GM12878 (cell line): ENCODE measurements around the gene KRT71. TPM values are rescaled to one million over a fixed set of nuclear protein-coding genes. Genes with fewer than 3 reads are reported as not detected.

Source experiments
- ATAC-seq: fragments of 200-7000 bp; cut with Tn5 transposase; 3 replicates; pipeline ENCODE4 v1.9.1; 2020; ENCODE audit warnings: mild to moderate bottlenecking, moderate library complexity
- BruUV-seq: library from RNA; stranded (reverse); fragments of 400-500 nt; replicated peaks from 2 replicates; lab custom pipeline; 2021; lab: Mats Ljungman, UMichigan
- CTCF ChIA-PET: fragments of 300-600 bp; sonication (Branson Sonifier 250); formaldehyde crosslinking; extraction: SDS; loops from one replicate; lab custom pipeline; 2021; ENCODE audit warnings: inconsistent platforms; lab: Yijun Ruan, JAX
- POLR2A ChIA-PET: fragments of 350-600 bp; formaldehyde crosslinking; extraction: SDS; loops from one replicate; lab custom pipeline; 2021; ENCODE audit warnings: inconsistent platforms; lab: Charles Lee
- RAD21 ChIA-PET: fragments of 300-600 bp; sonication (Branson Sonifier 250); formaldehyde crosslinking; loops from one replicate; lab custom pipeline; 2023; ENCODE audit warnings: antibody characterized with exemption; ENCODE audit not compliant: unreplicated experiment; lab: Charles Lee
- SMC1A ChIA-PET: fragments of 300-600 bp; sonication (Branson Sonifier 250); formaldehyde crosslinking; loops from one replicate; lab custom pipeline; 2023; ENCODE audit not compliant: unreplicated experiment, uncharacterized antibody; lab: Charles Lee
- DNase-seq: peaks from one replicate; pipeline ENCODE4 v3.0.0-alpha.2; 2011; ENCODE audit warnings: low read depth, low spot score
- FAIRE-seq: peaks from 3 replicates; lab custom pipeline; 2011; peaks lifted over from hg19 to GRCh38; lab: Jason Lieb, UNC
- H2AFZ ChIP-seq: 2 replicates; pipeline ENCODE4 v1.6.0; 2011; ENCODE audit warnings: low read depth, low read length, control low read depth; ENCODE audit not compliant: control insufficient read depth
- H3K27ac ChIP-seq: 2 replicates; pipeline ENCODE4 v1.5.1; 2011; ENCODE audit warnings: control low read depth; ENCODE audit not compliant: control insufficient read depth, insufficient read depth
- H3K27me3 ChIP-seq, 2 experiments: replicated peaks in 1 of 2; 2 replicates each; pipeline versions ENCODE4 v1.6.0 to v1.6.1; 2011; ENCODE audit warnings: low read length in 1 of 2; ENCODE audit not compliant: control insufficient read depth in 2 of 2, insufficient read depth in 2 of 2
- H3K36me3 ChIP-seq, 2 experiments: 2 replicates each; pipeline ENCODE4 v1.5.1; 2011; ENCODE audit warnings: low read length in 1 of 2; ENCODE audit not compliant: control insufficient read depth in 2 of 2, insufficient read depth in 2 of 2
- H3K4me1 ChIP-seq: 2 replicates; pipeline ENCODE4 v1.6.1; 2011; ENCODE audit warnings: mild to moderate bottlenecking, low read length, moderate library complexity, mixed read lengths; ENCODE audit not compliant: control insufficient read depth, insufficient read depth
- H3K4me2 ChIP-seq: 2 replicates; pipeline ENCODE4 v1.6.0; 2011; ENCODE audit warnings: control low read depth; ENCODE audit not compliant: control insufficient read depth, insufficient read depth
- H3K4me3 ChIP-seq: fragments of 200-600 bp; sonication (generic); 2 replicates; pipeline ENCODE4 v1.5.1; 2016
- H3K79me2 ChIP-seq: 2 replicates; pipeline ENCODE4 v1.6.0; 2011; ENCODE audit warnings: low read length; ENCODE audit not compliant: control insufficient read depth, insufficient read depth
- H3K9ac ChIP-seq: 2 replicates; pipeline ENCODE4 v1.8.0; 2011; ENCODE audit warnings: low read length, control low read depth, mixed read lengths; ENCODE audit not compliant: control insufficient read depth, insufficient read depth
- H3K9me3 ChIP-seq: replicated peaks from 3 replicates; pipeline ENCODE4 v1.5.1; 2011; ENCODE audit warnings: mild to moderate bottlenecking, low read length; ENCODE audit not compliant: control insufficient read depth, insufficient read depth
- H4K20me1 ChIP-seq: 2 replicates; pipeline ENCODE4 v1.6.0; 2011; ENCODE audit not compliant: control insufficient read depth, insufficient read depth
- MXI1 ChIP-seq: fragments of 150-350 bp; IDR thresholded peaks from 2 replicates; pipeline ENCODE4 v1.6.1; 2011; ENCODE audit warnings: low read depth, mild to moderate bottlenecking, inconsistent platforms, low read length, improper control_type of control experiment
- NR2C1 ChIP-seq: fragments of 450-650 bp; IDR thresholded peaks from 2 replicates; pipeline ENCODE4 v1.6.1; 2017; ENCODE audit warnings: antibody characterized with exemption, mild to moderate bottlenecking, moderate library complexity
- RFX5 ChIP-seq: IDR thresholded peaks from 2 replicates; pipeline ENCODE4 v1.6.1; 2011; ENCODE audit warnings: low read depth, low read length, improper control_type of control experiment
- SPI1 ChIP-seq: IDR thresholded peaks from 2 replicates; pipeline ENCODE4 v1.6.1; 2011; ENCODE audit warnings: low read depth, mild to moderate bottlenecking, low read length, moderate library complexity, borderline replicate concordance; ENCODE audit not compliant: insufficient read depth
- TAF1 ChIP-seq: IDR thresholded peaks from 2 replicates; pipeline ENCODE4 v1.6.1; 2011; ENCODE audit warnings: mild to moderate bottlenecking, low read depth, low read length, borderline replicate concordance
- WGBS: methylation state at CpG from one replicate; pipeline ENCODE4 v1.1.6; 2016; ENCODE audit warnings: low lambda C conversion rate; ENCODE audit not compliant: insufficient replicate concordance, insufficient coverage; ENCODE audit errors: missing lambda C conversion rate; 5-methylcytosine and 5-hydroxymethylcytosine counted together
- in situ Hi-C: fragments of 300-500 bp; cut with MboI; formaldehyde crosslinking; loops from 9 replicates; pipeline ENCODE4 v1.14.3; 2018; ENCODE audit warnings: mixed read lengths
- intact Hi-C: fragments of 100-400 bp; cut with micrococcal nuclease; formaldehyde crosslinking; loops from one replicate; pipeline ENCODE4 v1.14.2; 2022; ENCODE audit not compliant: unreplicated experiment
- polyA plus RNA-seq, 11 experiments: library from polyadenylated mRNA; depleted of rRNA in 4 of 11; unstranded in 6 of 11; stranded (reverse) in 5 of 11; fragments of >200 nt; fragmentation: Nextera tagmentation in 4 of 11; fragmentation: Illumina TruSeq in 1 of 11; extraction: Ambion mirVana in 4 of 11; extraction: Trizol in 1 of 11; gene quantifications; 1 replicate in 1 of 11; 2 replicates in 10 of 11; pipeline versions ENCODE4 v1.2.1 to v1.2.3, GENCODE V29; 2011 to 2016; ENCODE audit warnings: inconsistent platforms in 2 of 11, missing spikeins in 2 of 11, low read depth in 1 of 11
- total RNA-seq, 4 experiments: library from RNA; depleted of rRNA in 3 of 4; stranded (reverse); fragments of >200 nt in 3 of 4; fragmentation: Illumina TruSeq in 1 of 4; extraction: Trizol in 1 of 4; gene quantifications; 2 replicates each; pipeline versions ENCODE4 v1.2.1 to v1.2.3, GENCODE V29; 2013 to 2021
- TF ChIP-seq, protein P1 (sequence below): IDR thresholded peaks from 2 replicates; pipeline ENCODE4 v1.6.1; 2011; ENCODE audit warnings: borderline replicate concordance, low read depth, mild to moderate bottlenecking, moderate library complexity, mixed read lengths, low read length; ENCODE audit not compliant: insufficient read depth; ENCODE audit errors: extremely low read length
- TF ChIP-seq, protein P2 (sequence below): IDR thresholded peaks from 2 replicates; pipeline ENCODE4 v1.6.1; 2012; ENCODE audit warnings: low read length, inconsistent platforms
- TF ChIP-seq, protein P3 (sequence below): fragments of 450-650 bp; IDR thresholded peaks from 2 replicates; pipeline ENCODE4 v1.6.1; 2016; ENCODE audit warnings: mild to moderate bottlenecking
- TF ChIP-seq, protein P4 (sequence below): IDR thresholded peaks from 2 replicates; pipeline ENCODE4 v1.6.1; 2011; ENCODE audit warnings: mild to moderate bottlenecking, low read depth, low read length, moderate library complexity; ENCODE audit not compliant: insufficient replicate concordance

The KRT71 gene
- total and polyA plus RNA-seq, 10 of the 15 experiments (the other 5 are each of a cell fraction or from before 2014, with no cell fraction given): not detected

DNA sequence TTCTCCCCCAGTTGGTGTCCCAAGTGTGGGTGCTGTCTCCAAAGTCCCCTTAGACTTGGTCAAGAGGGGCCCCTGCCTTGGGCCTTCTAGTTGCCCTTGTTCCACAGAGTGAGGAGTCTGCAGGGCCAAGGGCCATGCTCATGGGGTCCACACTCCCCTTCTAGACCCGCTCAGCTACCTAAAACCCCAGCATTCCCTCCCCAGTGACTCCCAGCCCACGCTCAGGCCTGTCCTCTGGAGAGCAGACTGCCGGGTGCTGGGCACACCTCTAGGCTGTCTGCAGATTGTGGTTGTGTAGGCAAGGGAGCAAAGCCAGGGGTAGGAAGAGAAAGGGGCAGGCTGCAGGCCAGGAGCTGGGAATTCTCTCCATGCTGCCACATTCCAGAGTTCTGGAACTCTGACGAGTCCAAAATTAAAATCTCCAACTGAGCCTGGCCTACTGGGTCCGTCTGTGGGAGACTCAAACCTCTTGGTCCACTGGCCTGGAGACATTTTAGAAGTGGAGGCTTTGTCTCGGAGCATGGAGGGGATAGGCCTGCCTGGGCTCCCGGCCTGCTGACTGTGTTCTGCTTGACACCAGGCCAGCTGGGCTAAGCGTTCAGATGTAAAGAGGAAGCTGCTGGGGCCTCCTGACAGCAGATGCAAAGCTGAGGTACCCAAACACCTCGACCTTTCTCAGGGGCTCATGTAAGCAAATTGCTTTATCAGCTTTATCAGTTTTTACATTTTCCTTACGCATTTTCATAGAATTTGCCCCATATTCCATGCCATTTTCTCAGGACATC, 19.1 kb downstream of the KRT71 start:
- Histone ChIP-seq H3K79me2 (no peaks in the 10 kb centered on the region), H3K4me3 (no peak overlapping the region), H3K4me1 (no peaks in the 10 kb centered on the region), H3K36me3 (no peaks in the 10 kb centered on the region), H3K9ac (no peak overlapping the region)
- no TSS peak for BruUV-seq
- ATAC-seq: no peak
- RAD21 ChIA-PET: no interaction called here
- 15% methylated on average over 10 of the region's 10 CpGs for WGBS
- intact Hi-C loops: no loop called here
- TF ChIP-seq, protein P1, sequence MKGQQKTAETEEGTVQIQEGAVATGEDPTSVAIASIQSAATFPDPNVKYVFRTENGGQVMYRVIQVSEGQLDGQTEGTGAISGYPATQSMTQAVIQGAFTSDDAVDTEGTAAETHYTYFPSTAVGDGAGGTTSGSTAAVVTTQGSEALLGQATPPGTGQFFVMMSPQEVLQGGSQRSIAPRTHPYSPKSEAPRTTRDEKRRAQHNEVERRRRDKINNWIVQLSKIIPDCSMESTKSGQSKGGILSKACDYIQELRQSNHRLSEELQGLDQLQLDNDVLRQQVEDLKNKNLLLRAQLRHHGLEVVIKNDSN: no peak
- no peak for TF ChIP-seq RFX5
- TF ChIP-seq, all 136 proteins: peak for 0
- SMC1A ChIA-PET: no interaction called here
- no peak for DNase-seq
- Histone ChIP-seq H2AFZ (no peak overlapping the region), H3K4me2 (no peak overlapping the region), H3K9me3 (no peaks in the 10 kb centered on the region), H3K27me3 (peaks cover 0 to 2% of the 10 kb centered on the region in 2 experiments; a peak in 1 of 4 replicates), H4K20me1 (no peaks in the 10 kb centered on the region), H3K27ac (no peak overlapping the region)
- no peak for FAIRE-seq
- in situ Hi-C loops: no loop called here
- CTCF ChIA-PET: no interaction called here
- POLR2A ChIA-PET: no interaction called here

DNA sequence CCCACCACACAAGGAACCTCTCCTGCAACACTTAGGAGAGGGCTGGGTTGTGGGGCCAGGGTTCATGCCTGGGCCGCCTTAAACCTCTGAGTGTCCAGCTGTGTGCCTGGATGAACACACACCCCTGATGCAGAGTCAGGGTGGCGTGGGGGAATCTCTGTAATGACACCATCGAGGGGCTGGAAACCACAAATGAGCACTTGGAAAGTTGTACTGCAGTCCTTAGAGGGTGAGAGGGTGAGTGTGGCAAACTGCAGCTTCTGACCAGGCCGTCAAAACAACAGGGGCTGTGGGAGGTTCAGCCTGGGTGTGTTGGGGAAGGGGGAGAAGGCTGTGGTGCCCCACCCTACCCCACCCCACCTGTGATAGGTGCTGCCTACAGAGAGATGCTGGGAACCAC, 20.3 kb downstream of the KRT71 start:
- FAIRE-seq (no peak), ATAC-seq (no peak), DNase-seq (no peak)
- no peaks in the 10 kb centered on the region for H4K20me1 ChIP-seq
- no peak overlapping the region for H3K4me2 ChIP-seq
- no peaks in the 10 kb centered on the region for H3K36me3 ChIP-seq
- H3K4me1 ChIP-seq: no peaks in the 10 kb centered on the region
- intact Hi-C loops: no loop called here
- no peak overlapping the region for H3K4me3 ChIP-seq
- no peak overlapping the region for H3K9ac ChIP-seq
- ChIA-PET SMC1A (no interaction called here), RAD21 (no interaction called here), CTCF (no interaction called here), POLR2A (no interaction called here)
- BruUV-seq: no TSS peak
- 1% methylated on average over 4 of the region's 4 CpGs for WGBS
- no peak overlapping the region for H2AFZ ChIP-seq
- peaks cover 0 to 2% of the 10 kb centered on the region in 2 experiments; a peak in 1 of 4 replicates for H3K27me3 ChIP-seq
- H3K9me3 ChIP-seq: no peaks in the 10 kb centered on the region
- no peaks in the 10 kb centered on the region for H3K79me2 ChIP-seq
- in situ Hi-C loops: no loop called here
- H3K27ac ChIP-seq: no peak overlapping the region
- no peak for TF ChIP-seq NR2C1
- no peak for TF ChIP-seq MXI1
- TF ChIP-seq TAF1: no peak
- TF ChIP-seq, protein P2, sequence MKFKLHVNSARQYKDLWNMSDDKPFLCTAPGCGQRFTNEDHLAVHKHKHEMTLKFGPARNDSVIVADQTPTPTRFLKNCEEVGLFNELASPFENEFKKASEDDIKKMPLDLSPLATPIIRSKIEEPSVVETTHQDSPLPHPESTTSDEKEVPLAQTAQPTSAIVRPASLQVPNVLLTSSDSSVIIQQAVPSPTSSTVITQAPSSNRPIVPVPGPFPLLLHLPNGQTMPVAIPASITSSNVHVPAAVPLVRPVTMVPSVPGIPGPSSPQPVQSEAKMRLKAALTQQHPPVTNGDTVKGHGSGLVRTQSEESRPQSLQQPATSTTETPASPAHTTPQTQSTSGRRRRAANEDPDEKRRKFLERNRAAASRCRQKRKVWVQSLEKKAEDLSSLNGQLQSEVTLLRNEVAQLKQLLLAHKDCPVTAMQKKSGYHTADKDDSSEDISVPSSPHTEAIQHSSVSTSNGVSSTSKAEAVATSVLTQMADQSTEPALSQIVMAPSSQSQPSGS: no peak
- TF ChIP-seq, protein P3, sequence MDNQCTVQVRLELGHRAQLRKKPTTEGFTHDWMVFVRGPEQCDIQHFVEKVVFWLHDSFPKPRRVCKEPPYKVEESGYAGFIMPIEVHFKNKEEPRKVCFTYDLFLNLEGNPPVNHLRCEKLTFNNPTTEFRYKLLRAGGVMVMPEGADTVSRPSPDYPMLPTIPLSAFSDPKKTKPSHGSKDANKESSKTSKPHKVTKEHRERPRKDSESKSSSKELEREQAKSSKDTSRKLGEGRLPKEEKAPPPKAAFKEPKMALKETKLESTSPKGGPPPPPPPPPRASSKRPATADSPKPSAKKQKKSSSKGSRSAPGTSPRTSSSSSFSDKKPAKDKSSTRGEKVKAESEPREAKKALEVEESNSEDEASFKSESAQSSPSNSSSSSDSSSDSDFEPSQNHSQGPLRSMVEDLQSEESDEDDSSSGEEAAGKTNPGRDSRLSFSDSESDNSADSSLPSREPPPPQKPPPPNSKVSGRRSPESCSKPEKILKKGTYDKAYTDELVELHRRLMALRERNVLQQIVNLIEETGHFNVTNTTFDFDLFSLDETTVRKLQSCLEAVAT: no peak
- TF ChIP-seq SPI1: no peak
- TF ChIP-seq, protein P4, sequence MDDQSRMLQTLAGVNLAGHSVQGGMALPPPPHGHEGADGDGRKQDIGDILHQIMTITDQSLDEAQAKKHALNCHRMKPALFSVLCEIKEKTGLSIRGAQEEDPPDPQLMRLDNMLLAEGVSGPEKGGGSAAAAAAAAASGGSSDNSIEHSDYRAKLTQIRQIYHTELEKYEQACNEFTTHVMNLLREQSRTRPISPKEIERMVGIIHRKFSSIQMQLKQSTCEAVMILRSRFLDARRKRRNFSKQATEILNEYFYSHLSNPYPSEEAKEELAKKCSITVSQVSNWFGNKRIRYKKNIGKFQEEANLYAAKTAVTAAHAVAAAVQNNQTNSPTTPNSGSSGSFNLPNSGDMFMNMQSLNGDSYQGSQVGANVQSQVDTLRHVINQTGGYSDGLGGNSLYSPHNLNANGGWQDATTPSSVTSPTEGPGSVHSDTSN: no peak
